Left cardiac atrium (tissue), 4 donors: ENCODE measurements around the gene KLHL5. TPM values are rescaled to one million over a fixed set of nuclear protein-coding genes. Genes with fewer than 3 reads are reported as not detected.
"Not testable (repeated sequence)": the region's sequence is repeated elsewhere in the genome, so short reads cannot be mapped to it uniquely, and the experiment has no call there.

ENCODE experiments used
- ATAC-seq, 2 donors: fragments of 200-7000 bp; cut with Tn5 transposase; one replicate each; pipeline ENCODE4 v1.9.1; 2020; ENCODE audit warnings: mild to moderate bottlenecking in 2 of 2, moderate library complexity in 2 of 2
- DNase-seq: peaks from one replicate; pipeline ENCODE4 v3.0.0-alpha.2; 2020
- intact Hi-C, 2 donors: fragments of 100-400 bp; cut with DNase I; formaldehyde crosslinking; loops; one replicate each; pipeline versions ENCODE4 v1.14.1 to v1.15.1; 2022 to 2023
- total RNA-seq, 2 donors: library from RNA; stranded (reverse); fragmentation: NEBNext Ultra II Directional; extraction: Animal tissue kit (Norgen Biotek cat#: 25700); gene quantifications; one replicate each; pipeline ENCODE4 v1.2.1, GENCODE V29; 2021
- donor health status: DM: no; HTN: yes; CAD: no.
- donor health status: DM: no; HTN: yes; CAD: no; lungs with severe emphysema.
- donor health status: DM: yes; HTN: yes; CAD: no.
- donor health status: Dilated cardiomyopathy.

Gene KLHL5
- total RNA-seq, 2 donors from 2014 or later = 18.4 to 19.4 TPM

DNA sequence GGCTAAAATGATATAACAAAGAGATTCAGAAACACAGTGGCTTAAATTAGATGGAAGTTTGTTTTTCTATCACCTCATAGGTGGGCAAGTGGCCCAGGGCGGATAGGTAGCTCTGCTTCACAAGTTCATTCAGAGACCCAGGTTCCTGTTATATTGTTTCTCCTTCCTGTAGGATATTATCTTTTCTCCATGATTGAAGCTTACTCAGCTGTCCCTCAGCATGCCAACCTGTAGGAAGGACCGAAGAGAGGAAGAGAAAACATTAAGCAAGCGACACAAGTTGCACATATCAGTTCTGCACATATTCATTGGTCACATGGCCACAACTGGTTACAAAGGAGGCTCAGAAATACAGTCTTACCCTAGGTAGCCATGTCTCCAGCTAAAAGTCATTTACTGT is 6.9 kb downstream of the KLHL5 start:
- intact Hi-C loops = no loop called here
- ATAC-seq (no peak), DNase-seq (no peak)

DNA sequence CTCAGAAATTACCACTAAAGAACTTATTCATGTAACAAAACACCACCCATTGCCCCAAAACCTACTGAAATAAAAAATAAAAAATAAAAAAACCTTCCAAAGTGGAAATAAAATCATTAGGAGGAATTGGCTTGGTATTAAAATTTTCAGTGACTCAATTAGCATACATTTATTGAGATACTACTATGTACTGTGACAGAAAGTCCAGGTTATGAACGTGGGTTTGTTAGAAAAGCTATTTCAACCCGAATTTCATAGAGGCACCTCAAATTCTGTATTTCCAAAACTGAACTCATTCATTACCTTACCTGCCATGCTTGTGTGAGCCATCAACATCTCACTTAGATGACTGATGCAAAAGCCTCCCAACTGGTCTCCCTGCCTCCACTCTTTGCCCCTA is 16.8 kb downstream of the KLHL5 start:
- ATAC-seq = no peak
- intact Hi-C loops = no loop called here

GRCh38 chr4:39083164-39083563 is 21.1 kb downstream of the KLHL5 start:
- intact Hi-C loops = no loop called here
- DNase-seq (no peak), ATAC-seq (no peak)

More for the DNA sequence above, 16.8 kb downstream of the KLHL5 start:
- no peak for DNase-seq

DNA sequence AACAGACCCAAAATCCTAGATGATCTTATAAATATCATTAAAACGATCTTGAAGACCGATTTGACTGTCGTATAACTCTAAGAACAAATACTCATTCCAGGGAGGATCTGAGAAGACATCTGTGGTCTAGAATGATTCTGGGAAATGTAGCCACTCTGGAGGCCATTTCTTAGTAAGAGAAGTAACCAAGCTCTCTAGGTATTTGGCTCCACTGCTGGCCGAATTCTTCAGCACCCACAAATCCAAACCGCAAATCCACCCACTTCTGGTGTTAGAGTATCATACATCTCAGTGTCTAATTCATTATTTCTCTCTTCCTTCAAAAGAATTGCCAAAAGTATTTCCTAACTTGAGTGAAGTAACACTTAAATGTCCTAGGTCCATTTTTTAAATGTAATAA is 23.9 kb downstream of the KLHL5 start:
- intact Hi-C loops = no loop called here
- ATAC-seq = no peak
- no peak for DNase-seq

DNA sequence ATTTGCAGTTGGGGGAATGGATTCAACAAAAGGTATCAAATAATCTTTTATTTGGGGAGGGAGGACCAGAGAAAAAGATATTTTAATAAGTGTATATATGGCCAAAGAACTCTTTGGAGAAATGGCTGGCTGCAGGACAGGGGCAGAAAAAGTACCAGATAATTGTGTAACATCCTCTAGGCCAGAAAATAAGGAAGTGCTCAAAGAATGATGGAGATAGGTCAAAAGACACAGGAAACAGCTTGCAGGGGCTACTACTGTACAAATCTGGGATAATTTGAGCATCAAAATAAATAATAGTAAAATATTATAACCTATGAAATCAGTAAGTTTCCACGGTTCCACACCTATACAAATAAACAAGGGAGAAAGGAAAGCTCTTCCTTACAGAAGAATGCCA is 34.8 kb downstream of the KLHL5 start:
- no peak for ATAC-seq
- no peak for DNase-seq
- intact Hi-C loops = no loop called here

GRCh38 chr4:39097290-39097689 is 35.3 kb downstream of the KLHL5 start:
- ATAC-seq = no peak
- DNase-seq = no peak
- intact Hi-C loops = no loop called here

DNA sequence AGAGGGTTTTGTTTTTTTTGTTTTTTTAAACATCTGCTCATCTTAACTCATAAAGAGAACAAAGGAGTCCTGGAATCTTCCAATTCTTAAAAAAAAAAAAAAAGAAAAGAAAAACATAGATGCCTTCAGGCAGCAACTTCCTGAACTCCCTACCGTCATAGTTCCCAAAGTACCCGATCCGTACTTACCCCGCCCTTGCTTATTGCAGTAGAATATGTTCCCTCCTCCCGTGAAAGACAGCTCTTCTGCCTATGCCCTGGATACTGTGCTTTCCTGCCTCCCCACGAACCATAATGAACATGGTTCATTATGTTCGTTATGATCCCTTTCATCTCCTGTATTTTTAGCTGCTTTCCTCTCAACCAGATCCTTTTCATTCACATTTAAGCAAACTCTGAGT is 40.3 kb downstream of the KLHL5 start:
- ATAC-seq (no peak), DNase-seq (no peak)
- intact Hi-C loops = no loop called here

DNA sequence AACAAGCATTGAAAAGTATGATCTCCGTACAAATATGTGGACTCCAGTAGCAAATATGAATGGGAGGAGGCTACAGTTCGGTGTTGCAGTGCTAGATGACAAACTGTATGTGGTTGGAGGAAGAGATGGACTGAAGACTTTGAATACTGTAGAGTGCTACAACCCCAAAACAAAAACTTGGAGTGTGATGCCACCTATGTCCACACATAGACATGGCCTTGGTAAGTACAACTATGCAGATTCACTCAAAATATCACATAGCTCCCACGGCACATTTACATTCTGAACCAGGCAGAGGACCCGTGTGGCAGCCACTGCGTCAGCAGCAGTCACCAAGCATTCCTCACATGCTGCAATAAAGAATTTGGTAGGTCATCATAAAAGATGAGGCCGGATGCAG is 41.3 kb downstream of the KLHL5 start:
- DNase-seq = no peak
- intact Hi-C loops = no loop called here
- ATAC-seq = no peak

DNA sequence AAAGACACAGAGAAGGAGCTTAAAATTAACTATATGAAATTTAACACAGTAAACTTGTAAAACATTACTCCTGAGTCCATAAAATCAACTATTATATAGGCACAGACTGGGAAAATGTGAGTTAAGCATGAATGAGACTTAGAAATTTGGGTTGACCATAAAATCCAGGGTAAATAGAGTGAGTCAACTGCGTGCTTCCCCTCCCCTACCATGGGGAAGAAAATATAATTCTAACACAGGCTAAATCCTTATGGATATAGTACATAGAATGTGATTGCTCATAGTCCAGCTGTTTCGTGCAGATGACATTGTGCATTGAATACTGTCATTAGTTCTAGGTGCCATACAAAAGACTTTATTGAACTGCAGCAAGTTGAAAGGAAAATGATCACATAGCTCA is 42.2 kb downstream of the KLHL5 start:
- ATAC-seq (no peak), DNase-seq (no peak)
- intact Hi-C loops = no loop called here

DNA sequence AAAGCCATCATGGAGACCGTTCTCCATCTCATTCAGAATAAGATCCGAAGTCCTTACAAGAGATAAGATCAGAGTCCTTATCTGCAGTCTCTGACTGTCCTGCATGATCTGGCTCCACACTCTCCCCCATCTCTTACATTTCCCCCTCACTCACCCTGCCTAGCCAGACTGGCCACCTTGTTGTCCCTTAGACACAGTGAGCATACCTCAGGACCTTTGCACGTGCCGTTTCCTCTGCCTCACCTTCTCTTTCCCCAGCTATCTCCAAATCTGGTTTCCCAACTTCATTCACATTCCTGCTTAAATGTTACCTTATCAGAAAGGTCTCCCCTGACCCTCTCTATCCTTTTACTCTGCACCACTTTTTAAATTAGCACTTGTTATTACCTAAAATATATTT is 44.0 kb downstream of the KLHL5 start:
- no peak for DNase-seq
- intact Hi-C loops = no loop called here
- no peak for ATAC-seq

DNA sequence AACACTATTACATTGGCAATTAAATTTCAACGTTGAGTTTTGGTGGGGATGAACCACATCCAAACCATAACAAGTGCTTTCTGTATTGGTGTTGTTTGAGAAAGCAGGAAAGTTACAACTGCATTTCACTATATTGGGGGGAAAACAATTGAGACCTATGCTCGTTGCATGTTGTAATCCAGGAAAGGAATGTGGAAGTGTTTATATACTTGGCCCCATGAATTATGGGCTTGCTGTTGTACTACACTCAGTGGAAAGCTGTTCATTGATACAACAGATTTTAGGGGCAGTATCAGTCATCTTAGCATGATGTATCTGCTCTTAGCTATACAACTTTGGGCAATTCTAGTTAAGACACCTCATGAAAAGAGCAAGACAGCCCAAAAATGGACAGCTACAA is 52.4 kb downstream of the KLHL5 start:
- intact Hi-C loops = no loop called here
- ATAC-seq (no peak), DNase-seq (no peak)

DNA sequence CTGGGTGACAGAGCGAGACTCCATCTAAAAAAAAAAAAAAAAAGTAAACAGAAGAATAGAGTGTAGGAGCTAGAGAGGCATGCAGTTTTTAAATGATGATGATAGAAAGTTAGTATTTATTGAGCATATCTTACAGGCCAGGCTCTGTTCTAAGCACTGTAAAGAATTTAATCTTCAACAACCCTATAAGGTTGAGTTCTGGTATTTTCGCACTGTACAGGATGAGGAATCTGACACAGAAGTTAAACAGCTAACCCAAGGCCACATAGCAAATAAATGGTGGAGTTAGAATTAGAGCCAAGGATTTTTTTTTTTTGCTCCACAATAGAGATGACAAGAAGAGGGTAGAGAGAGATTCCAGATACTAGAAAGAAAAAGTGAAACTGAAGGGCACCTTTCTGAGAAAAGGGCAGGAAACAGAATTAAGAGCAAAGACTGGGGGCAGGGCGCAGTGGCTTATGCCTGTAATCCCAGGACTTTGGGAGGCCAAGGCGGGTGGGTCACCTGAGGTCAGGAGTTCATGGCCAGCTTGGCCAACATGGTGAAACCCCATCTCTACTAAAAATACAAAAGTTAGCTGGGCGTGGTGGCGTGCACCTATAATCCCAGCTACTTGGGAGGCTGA is 56.1 kb downstream of the KLHL5 start:
- ATAC-seq = no peak
- intact Hi-C loops = no loop called here

GRCh38 chr4:39120418-39120817 is 58.4 kb downstream of the KLHL5 start:
- intact Hi-C loops = no loop called here
- no peak for ATAC-seq
- no peak for DNase-seq

More for the DNA sequence above, 56.1 kb downstream of the KLHL5 start:
- DNase-seq = no peak

GRCh38 chr4:39124885-39125599 is 63.0 kb downstream of the KLHL5 start:
- no peak for ATAC-seq

DNA sequence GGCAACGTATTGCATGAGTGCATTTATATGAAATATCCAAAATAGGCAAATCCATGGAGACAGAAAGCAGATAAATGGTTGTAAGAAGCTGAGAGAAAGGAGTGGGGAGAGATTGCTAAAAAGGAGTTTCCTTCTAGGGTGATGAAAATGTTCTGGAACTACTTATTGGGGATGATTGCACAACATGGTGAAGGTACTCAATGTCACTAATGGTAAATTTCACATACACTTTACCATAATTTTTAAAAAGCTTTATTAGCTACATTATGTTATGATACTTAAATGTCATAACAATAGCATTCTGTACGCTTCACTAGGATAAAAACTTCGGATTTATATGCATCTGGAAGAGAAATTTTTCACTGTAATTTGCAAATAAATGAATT is 63.6 kb downstream of the KLHL5 start:
- no peak for ATAC-seq

More at GRCh38 chr4:39124885-39125599, 63.0 kb downstream of the KLHL5 start:
- intact Hi-C loops = no loop called here
- DNase-seq = no peak

GRCh38 chr4:39126256-39127095 is 64.4 kb downstream of the KLHL5 start:
- DNase-seq (no peak), ATAC-seq (no peak)
- intact Hi-C loops = no loop called here

More for the DNA sequence above, 63.6 kb downstream of the KLHL5 start:
- no peak for DNase-seq
- intact Hi-C loops = no loop called here

- ATAC-seq = no peak
Observed at GRCh38 chr4:39133623-39134022, 71.6 kb downstream of the KLHL5 start.

GRCh38 chr4:39134683-39135306 is 72.8 kb downstream of the KLHL5 start:
- no peak for ATAC-seq
- intact Hi-C loops = loop anchor here (2.0 to 5.0 kb wide), 3 partner anchors 232 to 377 kb away; no protein-coding TSS in a partner anchor

More at GRCh38 chr4:39133623-39134022, 71.6 kb downstream of the KLHL5 start:
- DNase-seq = no peak
- intact Hi-C loops = loop anchor here in 1 of 2 donors (2.0 kb wide), 1 partner anchor 231 kb away; no protein-coding TSS in a partner anchor

DNA sequence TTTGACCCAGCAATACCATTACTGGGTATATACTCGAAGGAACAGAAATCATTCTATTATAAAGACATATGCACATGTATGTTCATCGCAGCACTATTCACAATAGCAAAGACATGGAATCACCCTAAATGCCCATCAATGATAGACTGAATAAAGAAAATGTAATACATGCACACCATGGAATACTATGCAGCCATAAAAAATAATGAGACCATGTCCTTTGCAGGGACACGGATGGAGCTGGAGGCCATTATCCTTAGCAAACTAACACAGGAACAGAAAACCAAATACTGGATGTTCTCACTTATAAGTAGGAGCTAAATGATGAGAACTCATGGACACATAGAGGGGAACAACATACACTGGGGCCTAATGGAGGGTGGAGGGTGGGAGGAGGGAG is 76.2 kb downstream of the KLHL5 start:
- ATAC-seq, DNase-seq: not testable (repeated sequence)
- intact Hi-C loops = loop anchor here (5.0 kb wide), 2 partner anchors 236 to 381 kb away; no protein-coding TSS in a partner anchor

More at GRCh38 chr4:39134683-39135306, 72.8 kb downstream of the KLHL5 start:
- no peak for DNase-seq
